Measurements from ENCODE around the gene CD47.

- TF ChIP-seq POLR2AphosphoS5 (IDR thresholded peaks at IDR 0.05; ENCODE audit: low read depth, low read length): no peak
- no peak for TF ChIP-seq RFX5 (IDR thresholded peaks at IDR 0.05; ENCODE audit: low read length)
- TF ChIP-seq TAF1 (IDR thresholded peaks at IDR 0.05; ENCODE audit: borderline replicate concordance, low read depth, low read length): no peak
- no peak for TF ChIP-seq USF1 (IDR thresholded peaks at IDR 0.05; ENCODE audit: borderline replicate concordance, low read depth)
- no peak for TF ChIP-seq EZH2phosphoT487 (IDR thresholded peaks at IDR 0.05; ENCODE audit: borderline replicate concordance, low read depth)
- TF ChIP-seq CTCF (IDR thresholded peaks at IDR 0.05): no peak
- TF ChIP-seq JUND (IDR thresholded peaks at IDR 0.05): no peak
These were observed 16.9 kb downstream of the CD47 start for GRCh38 chr3:108073764-108074431.

Measured in SK-N-SH (cell line).